GM12891 (cell line): ENCODE measurements around the gene FOXR1.
A peak's percentile ranks its signal among the peaks of the same experiment; 100 is the strongest.

ENCODE experiments used
- POLR2A ChIP-seq: IDR thresholded peaks from 2 replicates; pipeline ENCODE4 v1.6.1; 2011; ENCODE audit warnings: low read depth, low read length, control low read depth
- POLR2AphosphoS5 ChIP-seq: IDR thresholded peaks from 2 replicates; pipeline ENCODE4 v1.6.1; 2011; ENCODE audit warnings: low read depth, low read length, control low read depth
- SPI1 ChIP-seq: IDR thresholded peaks from 2 replicates; pipeline ENCODE4 v1.6.1; 2011; ENCODE audit warnings: low read depth, low read length, control low read depth
- TAF1 ChIP-seq: IDR thresholded peaks from 2 replicates; pipeline ENCODE4 v1.6.1; 2011; ENCODE audit warnings: low read depth, low read length, control low read depth

GRCh38 chr11:118997627-118998387 is 26.2 kb downstream of the FOXR1 start, which contains the start of gene CENATAC:
- TF ChIP-seq POLR2AphosphoS5 (peak; percentile 82), POLR2A (peak; percentile 86), SPI1 (no peak), TAF1 (peak; percentile 56; the same call in 1 of the 2 replicates)
